H9 (cell line): ENCODE results near the gene PSTPIP1. TPM values are rescaled to one million over a fixed set of nuclear protein-coding genes. Genes with fewer than 3 reads are reported as not detected.

Experiments used
- DNase-seq: peaks from one replicate; pipeline ENCODE4 v3.0.0-alpha.2; 2017
- H2AFZ ChIP-seq: one replicate; pipeline ENCODE4 v1.6.1; 2013; ENCODE audit warnings: mild to moderate bottlenecking, low read length, control low read depth, moderate library complexity
- H2AK5ac ChIP-seq: 2 replicates; pipeline ENCODE4 v1.6.1; 2013; ENCODE audit warnings: low read length, control low read depth, mixed read lengths; ENCODE audit not compliant: insufficient read length
- H2BK120ac ChIP-seq: one replicate; pipeline ENCODE4 v1.6.1; 2013; ENCODE audit warnings: low read depth, mild to moderate bottlenecking, low read length, control low read depth, inconsistent platforms; ENCODE audit not compliant: poor library complexity, severe bottlenecking
- H2BK12ac ChIP-seq: 2 replicates; pipeline ENCODE4 v1.6.1; 2013; ENCODE audit warnings: low read length, control low read depth, mixed read lengths, low read depth; ENCODE audit not compliant: insufficient read length
- H2BK15ac ChIP-seq: 2 replicates; pipeline ENCODE4 v1.6.1; 2013; ENCODE audit warnings: low read depth, low read length, control low read depth
- H2BK20ac ChIP-seq: one replicate; pipeline ENCODE4 v1.6.1; 2013; ENCODE audit warnings: low read depth, mild to moderate bottlenecking, low read length, control low read depth, inconsistent platforms; ENCODE audit not compliant: poor library complexity, severe bottlenecking
- H2BK5ac ChIP-seq: 2 replicates; pipeline ENCODE4 v1.6.1; 2013; ENCODE audit warnings: low read length, control low read depth, mixed read lengths; ENCODE audit not compliant: insufficient read length
- H3K14ac ChIP-seq: 2 replicates; pipeline ENCODE4 v1.6.1; 2013; ENCODE audit warnings: low read length, control low read depth; ENCODE audit not compliant: insufficient read depth
- H3K18ac ChIP-seq: 2 replicates; pipeline ENCODE4 v1.6.1; 2013; ENCODE audit warnings: low read depth, mild to moderate bottlenecking, mixed read lengths, low read length, control low read depth; ENCODE audit not compliant: insufficient read length
- H3K23ac ChIP-seq: 2 replicates; pipeline ENCODE4 v1.6.1; 2013; ENCODE audit warnings: low read length, control low read depth, mixed read lengths, low read depth; ENCODE audit not compliant: insufficient read length
- H3K23me2 ChIP-seq: 2 replicates; pipeline ENCODE4 v1.6.1; 2013; ENCODE audit warnings: low read depth, mild to moderate bottlenecking, mixed read lengths, low read length, control low read depth; ENCODE audit not compliant: insufficient read length, poor library complexity, severe bottlenecking
- H3K27ac ChIP-seq: 2 replicates; pipeline ENCODE4 v1.5.1; 2013; ENCODE audit warnings: low read length, control low read depth, mixed read lengths, low read depth; ENCODE audit not compliant: insufficient read length
- H3K27me3 ChIP-seq: 2 replicates; pipeline ENCODE4 v1.6.1; 2013; ENCODE audit warnings: low read length, control low read depth, inconsistent platforms; ENCODE audit not compliant: insufficient read depth
- H3K4ac ChIP-seq: 2 replicates; pipeline ENCODE4 v1.6.1; 2013; ENCODE audit warnings: low read depth, mild to moderate bottlenecking, control low read depth, inconsistent platforms, low read length, moderate library complexity
- H3K4me1 ChIP-seq: 2 replicates; pipeline ENCODE4 v1.6.1; 2013; ENCODE audit warnings: low read length, control low read depth, inconsistent platforms; ENCODE audit not compliant: insufficient read depth
- H3K4me2 ChIP-seq: 2 replicates; pipeline ENCODE4 v1.6.1; 2013; ENCODE audit warnings: low read length, control low read depth, mixed read lengths; ENCODE audit not compliant: insufficient read length, insufficient read depth
- H3K56ac ChIP-seq: 2 replicates; pipeline ENCODE4 v1.6.1; 2013; ENCODE audit warnings: low read depth, mild to moderate bottlenecking, mixed read lengths, low read length, control low read depth; ENCODE audit not compliant: insufficient read length
- H3K79me1 ChIP-seq: 2 replicates; pipeline ENCODE4 v1.6.1; 2013; ENCODE audit warnings: low read depth, mild to moderate bottlenecking, moderate library complexity, low read length, control low read depth, inconsistent platforms; ENCODE audit not compliant: insufficient read depth, poor library complexity, severe bottlenecking
- H3K79me2 ChIP-seq: 2 replicates; pipeline ENCODE4 v1.6.1; 2013; ENCODE audit warnings: low read length, control low read depth, inconsistent platforms; ENCODE audit not compliant: insufficient read depth
- H3K9ac ChIP-seq: 2 replicates; pipeline ENCODE4 v1.6.1; 2013; ENCODE audit warnings: low read length, control low read depth, mixed read lengths; ENCODE audit not compliant: insufficient read length; ENCODE audit errors: extremely low read depth
- H3K9me3 ChIP-seq: one replicate; pipeline ENCODE4 v1.6.1; 2013; ENCODE audit warnings: low read depth, low read length, inconsistent platforms; ENCODE audit not compliant: control insufficient read depth
- H3T11ph ChIP-seq: one replicate; pipeline ENCODE4 v1.6.1; 2013; ENCODE audit warnings: mild to moderate bottlenecking, low read length, control low read depth, inconsistent platforms
- H4K20me1 ChIP-seq: one replicate; pipeline ENCODE4 v1.6.1; 2013; ENCODE audit not compliant: control insufficient read depth, insufficient read length, insufficient read depth
- H4K5ac ChIP-seq: 2 replicates; pipeline ENCODE4 v1.6.1; 2013; ENCODE audit warnings: low read depth, mild to moderate bottlenecking, mixed read lengths, low read length, control low read depth; ENCODE audit not compliant: insufficient read length
- H4K8ac ChIP-seq: replicated peaks from 2 replicates; pipeline ENCODE4 v1.6.1; 2013; ENCODE audit warnings: low read length, control low read depth, mixed read lengths, low read depth; ENCODE audit not compliant: insufficient read length
- H4K91ac ChIP-seq: 2 replicates; pipeline ENCODE4 v1.6.1; 2013; ENCODE audit warnings: low read depth, mild to moderate bottlenecking, moderate library complexity, mixed read lengths, low read length, control low read depth; ENCODE audit not compliant: insufficient read length
- H3K27ac Mint-ChIP-seq, 3 experiments: 2 replicates in 2 of 3; 3 replicates in 1 of 3; pipeline ENCODE4 v1.8.0; 2020 to 2021; ENCODE audit warnings: mixed read lengths in 3 of 3, mild to moderate bottlenecking in 1 of 3, moderate library complexity in 1 of 3
- H3K27me3 Mint-ChIP-seq: 2 replicates; pipeline ENCODE4 v1.8.0; 2021; ENCODE audit warnings: low read depth, mild to moderate bottlenecking, moderate library complexity, mixed read lengths
- H3K36me3 Mint-ChIP-seq, 3 experiments: 2 replicates in 2 of 3; 3 replicates in 1 of 3; pipeline ENCODE4 v1.8.0; 2020 to 2021; ENCODE audit warnings: low read depth in 3 of 3, mixed read lengths in 3 of 3; ENCODE audit not compliant: insufficient read depth in 1 of 3
- H3K4me1 Mint-ChIP-seq, 2 experiments: 2 replicates each; pipeline ENCODE4 v1.8.0; 2020; ENCODE audit warnings: mixed read lengths in 2 of 2
- H3K4me3 Mint-ChIP-seq, 2 experiments: 2 replicates in 1 of 2; 3 replicates in 1 of 2; pipeline ENCODE4 v1.8.0; 2020 to 2021; ENCODE audit warnings: mild to moderate bottlenecking in 2 of 2, mixed read lengths in 2 of 2, moderate library complexity in 1 of 2
- H3K9me3 Mint-ChIP-seq, 2 experiments: 2 replicates in 1 of 2; 3 replicates in 1 of 2; pipeline ENCODE4 v1.8.0; 2020; ENCODE audit warnings: mild to moderate bottlenecking in 2 of 2, mixed read lengths in 2 of 2, moderate library complexity in 1 of 2
- WGBS: extraction: QIAGEN DNeasy Blood & Tissue Kit; methylation state at CpG from one replicate; pipeline ENCODE4 v1.1.7; 2013; ENCODE audit warnings: missing lambda C conversion rate, low lambda C conversion rate, mixed read lengths; ENCODE audit not compliant: insufficient read length; ENCODE audit errors: extremely low coverage; 5-methylcytosine and 5-hydroxymethylcytosine counted together
- total RNA-seq: library from RNA; stranded (reverse); gene quantifications from 2 replicates; pipeline ENCODE4 v1.2.1, GENCODE V29; 2021
- TF ChIP-seq, protein P1 (sequence below): fragments of 200-600 bp; sonication (generic); conservative IDR thresholded peaks from 3 replicates; pipeline ENCODE4 v1.8.0; 2021; ENCODE audit warnings: antibody characterized with exemption, mild to moderate bottlenecking

PSTPIP1 gene
- total RNA-seq, 1 experiment from 2014 or later = 1.8 TPM

- H2BK120ac ChIP-seq = no peak overlapping the region
- no peaks in the 10 kb centered on the region for H3K79me2 ChIP-seq
- no peak overlapping the region for H3K27ac ChIP-seq
- no peak overlapping the region for H3K14ac ChIP-seq
- no peak overlapping the region for H2BK15ac ChIP-seq
- H3K4me1 ChIP-seq = no peaks in the 10 kb centered on the region
- no peak overlapping the region for H3K4me3 Mint-ChIP-seq
- H2BK5ac ChIP-seq = no peak overlapping the region
- H3K18ac ChIP-seq = no peak overlapping the region
- H3K4me2 ChIP-seq = no peak overlapping the region
- no peaks in the 10 kb centered on the region for H3K4me1 Mint-ChIP-seq
- H3K79me1 ChIP-seq = peaks cover 5% of the 10 kb centered on the region
- no peaks in the 10 kb centered on the region for H3K9me3 ChIP-seq
- no peak overlapping the region for H3T11ph ChIP-seq
- H3K4ac ChIP-seq = no peak overlapping the region
- H4K91ac ChIP-seq = no peak overlapping the region
- H3K9me3 Mint-ChIP-seq = no peaks in the 10 kb centered on the region
- DNase-seq = no peak
- no peaks in the 10 kb centered on the region for H3K23me2 ChIP-seq
- H2AK5ac ChIP-seq = no peak overlapping the region
- no peak overlapping the region for H3K23ac ChIP-seq
- WGBS = no CpG with 5 or more reads among the region's 3 CpGs
- H3K27ac Mint-ChIP-seq = no peak overlapping the region
- no peak overlapping the region for H4K8ac ChIP-seq
- no peak overlapping the region for H3K56ac ChIP-seq
- no peaks in the 10 kb centered on the region for H4K20me1 ChIP-seq
- no peaks in the 10 kb centered on the region for H3K27me3 Mint-ChIP-seq
- H2BK12ac ChIP-seq = no peak overlapping the region
- peaks cover 21 to 72% (median 63%) of the 10 kb centered on the region in 3 experiments; a peak in 6 of 7 replicates for H3K36me3 Mint-ChIP-seq
- no peak overlapping the region for H4K5ac ChIP-seq
- H3K27me3 ChIP-seq = no peaks in the 10 kb centered on the region
- H2BK20ac ChIP-seq = no peak overlapping the region
- TF ChIP-seq, protein P1, sequence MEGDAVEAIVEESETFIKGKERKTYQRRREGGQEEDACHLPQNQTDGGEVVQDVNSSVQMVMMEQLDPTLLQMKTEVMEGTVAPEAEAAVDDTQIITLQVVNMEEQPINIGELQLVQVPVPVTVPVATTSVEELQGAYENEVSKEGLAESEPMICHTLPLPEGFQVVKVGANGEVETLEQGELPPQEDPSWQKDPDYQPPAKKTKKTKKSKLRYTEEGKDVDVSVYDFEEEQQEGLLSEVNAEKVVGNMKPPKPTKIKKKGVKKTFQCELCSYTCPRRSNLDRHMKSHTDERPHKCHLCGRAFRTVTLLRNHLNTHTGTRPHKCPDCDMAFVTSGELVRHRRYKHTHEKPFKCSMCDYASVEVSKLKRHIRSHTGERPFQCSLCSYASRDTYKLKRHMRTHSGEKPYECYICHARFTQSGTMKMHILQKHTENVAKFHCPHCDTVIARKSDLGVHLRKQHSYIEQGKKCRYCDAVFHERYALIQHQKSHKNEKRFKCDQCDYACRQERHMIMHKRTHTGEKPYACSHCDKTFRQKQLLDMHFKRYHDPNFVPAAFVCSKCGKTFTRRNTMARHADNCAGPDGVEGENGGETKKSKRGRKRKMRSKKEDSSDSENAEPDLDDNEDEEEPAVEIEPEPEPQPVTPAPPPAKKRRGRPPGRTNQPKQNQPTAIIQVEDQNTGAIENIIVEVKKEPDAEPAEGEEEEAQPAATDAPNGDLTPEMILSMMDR = no peak
- H2AFZ ChIP-seq = no peak overlapping the region
- no peak overlapping the region for H3K9ac ChIP-seq
Measured at GRCh38 chr15:76947454-76947853, 47.5 kb upstream of the PSTPIP1 start.
